DOHH2 (cell line): ENCODE results near the gene MB.

ENCODE experiments used
- CTCF ChIP-seq: fragments of 200-600 bp; sonication (generic); IDR thresholded peaks from one replicate; pipeline ENCODE4 v1.5.1; 2014; ENCODE audit warnings: antibody characterized with exemption, mild to moderate bottlenecking, low read depth, low read length; ENCODE audit not compliant: poor library complexity, severe bottlenecking
- EZH2phosphoT487 ChIP-seq: fragments of 200-600 bp; sonication (generic); IDR thresholded peaks from 2 replicates; pipeline ENCODE4 v1.6.1; 2017; ENCODE audit warnings: borderline replicate concordance, mild to moderate bottlenecking, antibody characterized with exemption, low read length, moderate library complexity, mixed read lengths

- TF ChIP-seq CTCF (no peak), EZH2phosphoT487 (no peak)
These were observed 56.8 kb downstream of the MB start for GRCh38 chr22:35560366-35560765.
